ENCODE results near the gene TRAK2.
"Not testable (repeated sequence)": the region's sequence is repeated elsewhere in the genome, so short reads cannot be mapped to it uniquely, and the experiment has no call there.

Gene TRAK2

GRCh38 chr2:201369318-201369717, 81.9 kb downstream of the TRAK2 start:
- DNase-seq (ENCODE audit: extremely low spot score, insufficient read length, low read depth); FAIRE-seq: not testable (repeated sequence)

- DNase-seq (ENCODE audit: extremely low spot score, insufficient read length, low read depth) (no peak), FAIRE-seq (peak; percentile 35)
Measured at GRCh38 chr2:201366146-201366545, 85.1 kb downstream of the TRAK2 start.

GRCh38 chr2:201363857-201364560, 87.2 kb downstream of the TRAK2 start:
- no peak for DNase-seq (ENCODE audit: extremely low spot score, insufficient read length, low read depth)
- peak; percentile 72 for FAIRE-seq

- FAIRE-seq, result no peak
- no peak for DNase-seq (ENCODE audit: extremely low spot score, insufficient read length, low read depth)
Measured at GRCh38 chr2:201362396-201362795, 88.9 kb downstream of the TRAK2 start.

- DNase-seq (ENCODE audit: extremely low spot score, insufficient read length, low read depth), result no peak
- FAIRE-seq, result no peak
Measured at GRCh38 chr2:201361078-201361733, 90.1 kb downstream of the TRAK2 start.

GRCh38 chr2:201360256-201360655, 91.0 kb downstream of the TRAK2 start:
- no peak for FAIRE-seq
- no peak for DNase-seq (ENCODE audit: extremely low spot score, insufficient read length, low read depth)

- FAIRE-seq, result no peak
- DNase-seq (ENCODE audit: extremely low spot score, insufficient read length, low read depth), result no peak
Measured at GRCh38 chr2:201358684-201359083, 92.6 kb downstream of the TRAK2 start.

GRCh38 chr2:201357221-201357620, 94.0 kb downstream of the TRAK2 start, which contains the start of gene FLACC1:
FLACC1 (minus strand) TSS chr2:201357345; CDS start chr2:201351404, 5,941 bp downstream.
- FAIRE-seq, result no peak
- no peak for DNase-seq (ENCODE audit: extremely low spot score, insufficient read length, low read depth)

GRCh38 chr2:201353116-201353515, 98.1 kb downstream of the TRAK2 start:
- FAIRE-seq, result no peak
- no peak for DNase-seq (ENCODE audit: extremely low spot score, insufficient read length, low read depth)

- DNase-seq (ENCODE audit: extremely low spot score, insufficient read length, low read depth), result no peak
- no peak for FAIRE-seq
Measured at GRCh38 chr2:201350879-201351278, 100.4 kb downstream of the TRAK2 start.

- FAIRE-seq (no peak), DNase-seq (ENCODE audit: extremely low spot score, insufficient read length, low read depth) (no peak)
Measured at GRCh38 chr2:201349601-201350000, 101.7 kb downstream of the TRAK2 start.

GRCh38 chr2:201348758-201349157, 102.5 kb downstream of the TRAK2 start:
- no peak for DNase-seq (ENCODE audit: extremely low spot score, insufficient read length, low read depth)
- FAIRE-seq, result no peak

GRCh38 chr2:201347138-201347537, 104.1 kb downstream of the TRAK2 start:
- no peak for FAIRE-seq

GRCh38 chr2:201345625-201346213, 105.5 kb downstream of the TRAK2 start:
- no peak for DNase-seq (ENCODE audit: extremely low spot score, insufficient read length, low read depth)
- FAIRE-seq, result no peak

More at GRCh38 chr2:201347138-201347537, 104.1 kb downstream of the TRAK2 start:
- DNase-seq (ENCODE audit: extremely low spot score, insufficient read length, low read depth), result no peak

GRCh38 chr2:201344663-201345366, 106.4 kb downstream of the TRAK2 start:
- no peak for DNase-seq (ENCODE audit: extremely low spot score, insufficient read length, low read depth)
- FAIRE-seq, result peak; percentile 67

- FAIRE-seq (no peak), DNase-seq (ENCODE audit: extremely low spot score, insufficient read length, low read depth) (no peak)
Measured at GRCh38 chr2:201343559-201343958, 107.7 kb downstream of the TRAK2 start.

GRCh38 chr2:201342923-201343322, 108.3 kb downstream of the TRAK2 start:
- DNase-seq (ENCODE audit: extremely low spot score, insufficient read length, low read depth), result no peak
- no peak for FAIRE-seq

GRCh38 chr2:201329409-201329808, 121.8 kb downstream of the TRAK2 start:
- FAIRE-seq (no peak), DNase-seq (ENCODE audit: extremely low spot score, insufficient read length, low read depth) (no peak)

- no peak for DNase-seq (ENCODE audit: extremely low spot score, insufficient read length, low read depth)
- no peak for FAIRE-seq
Measured at GRCh38 chr2:201327678-201328077, 123.6 kb downstream of the TRAK2 start.

All from GM18507 (cell line).